Fibroblast of peridontal ligament (primary cell): ENCODE results near the gene CARS2.
"Not testable (repeated sequence)": the region's sequence is repeated elsewhere in the genome, so short reads cannot be mapped to it uniquely, and the experiment has no call there.

ENCODE experiments used
- DNase-seq: peaks from one replicate; pipeline ENCODE4 v3.0.0-alpha.2; 2010; ENCODE audit errors: extremely low read depth

The CARS2 gene

GRCh38 chr13:110637747-110638146 is 68.2 kb downstream of the CARS2 start:
- DNase-seq, result no peak

DNA sequence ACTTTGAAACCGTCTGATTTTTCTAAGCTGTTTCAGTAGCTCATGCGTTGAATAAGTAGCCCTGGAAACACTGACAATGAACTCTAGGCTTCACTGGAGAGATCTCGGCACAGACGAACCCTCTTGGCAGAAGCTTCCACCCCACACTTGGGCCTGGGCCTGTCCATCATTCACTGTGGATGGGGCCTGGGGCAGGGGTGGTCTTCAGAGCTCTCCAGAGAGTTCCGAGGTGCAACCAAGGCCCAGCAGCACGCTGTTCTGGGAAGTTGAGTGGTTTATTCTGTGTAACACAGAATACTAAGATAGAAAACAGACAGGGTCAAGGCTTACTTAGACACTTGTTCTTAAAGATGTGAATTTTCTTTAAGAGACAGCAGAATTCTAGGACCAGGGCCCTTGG is 68.6 kb downstream of the CARS2 start:
- no peak for DNase-seq

DNA sequence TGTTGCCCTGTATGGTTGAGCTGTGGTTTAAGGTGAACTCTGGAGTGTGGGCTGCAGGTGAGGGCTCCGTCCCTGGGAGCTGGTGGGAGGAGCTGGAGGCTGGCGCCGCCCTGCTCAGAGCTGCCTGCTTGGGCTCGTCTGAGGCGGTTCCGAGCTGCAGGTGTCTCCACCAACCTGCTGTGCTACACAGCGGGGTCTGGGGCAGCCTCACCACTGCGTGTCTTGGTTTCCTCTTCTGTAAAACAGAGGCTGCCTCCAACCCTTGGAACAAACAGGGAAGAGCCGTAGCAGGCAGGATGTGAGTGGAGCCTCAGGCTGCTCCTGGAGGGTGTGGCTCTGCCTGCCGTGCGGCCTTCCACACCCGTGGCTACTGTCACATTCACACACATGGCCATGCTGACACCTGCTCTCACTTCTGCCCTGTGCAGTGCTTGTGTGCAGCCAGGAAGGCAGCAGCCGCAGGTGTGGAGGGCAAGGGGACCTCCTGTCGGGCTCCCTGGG is 69.2 kb downstream of the CARS2 start:
- DNase-seq, result no peak

GRCh38 chr13:110636053-110636475 is 69.9 kb downstream of the CARS2 start:
- DNase-seq, result no peak

GRCh38 chr13:110635405-110636002 is 70.4 kb downstream of the CARS2 start:
- DNase-seq, result no peak

DNA sequence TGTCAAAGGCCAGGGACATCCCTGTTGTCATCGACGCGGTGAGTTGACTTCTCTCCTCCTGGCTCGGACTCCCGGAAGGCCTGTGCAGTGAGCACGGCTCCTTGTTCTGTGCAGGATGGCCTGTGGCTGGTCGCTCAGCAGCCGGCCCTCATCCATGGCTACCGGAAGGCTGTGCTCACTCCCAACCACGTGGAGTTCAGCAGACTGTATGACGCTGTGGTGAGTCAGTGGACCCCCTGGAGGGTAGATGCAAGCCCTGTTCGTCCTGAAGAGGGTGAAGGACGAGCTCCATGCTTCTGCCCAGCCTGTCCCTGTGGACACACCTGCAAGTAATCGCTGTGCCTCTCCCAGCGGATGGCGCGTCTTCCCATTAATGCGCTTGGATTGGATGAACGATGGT is 71.4 kb downstream of the CARS2 start:
- DNase-seq, result no peak

- DNase-seq, result no peak
These were observed 72.1 kb downstream of the CARS2 start for GRCh38 chr13:110633776-110634175.

DNA sequence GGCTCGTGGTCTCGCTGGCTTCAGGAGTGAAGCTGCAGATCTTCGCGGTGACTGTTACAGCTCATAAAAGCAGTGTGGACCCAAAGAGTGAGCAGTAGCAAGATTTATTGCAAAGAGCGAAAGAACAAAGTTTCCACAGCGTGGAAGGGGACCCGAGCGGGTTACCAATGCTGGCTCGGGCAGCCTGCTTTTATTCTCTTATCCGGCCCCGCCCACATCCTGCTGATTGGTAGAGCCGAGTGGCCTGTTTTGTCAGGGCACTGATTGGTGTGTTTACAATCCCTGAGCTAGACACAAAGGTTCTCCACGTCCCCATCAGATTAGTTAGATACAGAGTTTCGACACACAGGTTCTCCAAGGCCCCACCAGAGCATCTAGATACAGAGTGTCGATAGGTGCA is 73.7 kb downstream of the CARS2 start:
- not testable (repeated sequence) for DNase-seq

GRCh38 chr13:110630566-110631119 is 75.3 kb downstream of the CARS2 start:
- no peak for DNase-seq

GRCh38 chr13:110629735-110630134 is 76.2 kb downstream of the CARS2 start:
- no peak for DNase-seq

- no peak for DNase-seq
These were observed 76.8 kb downstream of the CARS2 start for GRCh38 chr13:110628952-110629701.

- DNase-seq, result no peak
These were observed 77.5 kb downstream of the CARS2 start for GRCh38 chr13:110628477-110628793.

DNA sequence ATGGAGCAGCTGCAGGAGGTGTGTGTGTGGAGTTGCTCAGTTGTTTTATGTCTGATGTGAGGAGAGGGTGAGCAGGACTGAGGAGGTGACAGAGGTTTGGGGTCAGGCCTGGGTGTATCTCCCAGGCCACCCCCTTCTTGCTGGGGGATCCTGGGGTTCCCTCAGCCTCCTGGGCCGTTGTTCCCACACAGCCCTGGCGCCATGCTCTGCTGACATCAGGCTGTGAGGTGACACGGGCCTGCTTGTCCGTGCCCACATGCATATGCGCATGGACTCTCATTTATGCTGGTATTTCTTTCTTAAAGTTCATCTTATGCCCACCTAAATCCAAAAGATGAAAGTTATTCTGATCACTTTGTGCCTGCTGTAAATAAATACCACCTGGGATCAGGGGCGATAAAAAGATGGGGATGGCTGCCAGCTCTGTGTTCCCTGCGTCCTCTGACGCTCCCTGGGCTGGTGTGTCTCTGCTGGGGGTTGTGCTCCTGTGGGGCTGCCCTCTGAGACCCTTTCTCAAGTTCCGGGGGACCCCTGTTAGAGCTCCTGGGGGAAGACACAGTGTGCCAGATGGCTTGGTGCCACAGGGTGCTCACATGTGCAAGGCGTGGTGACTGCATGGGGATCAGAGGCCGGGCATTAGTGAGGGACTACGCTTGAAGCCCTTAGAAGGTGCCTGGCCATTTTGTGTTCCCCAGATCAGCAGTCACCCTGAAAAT is 78.0 kb downstream of the CARS2 start:
- no peak for DNase-seq

- no peak for DNase-seq
These were observed 78.6 kb downstream of the CARS2 start for GRCh38 chr13:110627351-110627750.

- no peak for DNase-seq
These were observed 79.4 kb downstream of the CARS2 start for GRCh38 chr13:110626521-110626920.

- no peak for DNase-seq
These were observed 80.1 kb downstream of the CARS2 start for GRCh38 chr13:110625771-110626321.

- no peak for DNase-seq
These were observed 80.9 kb downstream of the CARS2 start for GRCh38 chr13:110624766-110625756.

- DNase-seq, result no peak
These were observed 85.3 kb downstream of the CARS2 start for GRCh38 chr13:110620596-110620995.

GRCh38 chr13:110618780-110619179 is 87.1 kb downstream of the CARS2 start:
- DNase-seq, result no peak

GRCh38 chr13:110618167-110618566 is 87.7 kb downstream of the CARS2 start:
- DNase-seq, result no peak
